GM18508 (cell line): ENCODE data around the gene EPHB2.
"Not testable (repeated sequence)": the region's sequence is repeated elsewhere in the genome, so short reads cannot be mapped to it uniquely, and the experiment has no call there.

Experiments used
- ATAC-seq: cut with Tn5 transposase; IDR thresholded peaks from one replicate; pipeline ENCODE4 v1.9.1; 2021; ENCODE audit warnings: moderate number of reproducible peaks; ENCODE audit not compliant: insufficient read depth, unreplicated experiment

EPHB2 gene

DNA sequence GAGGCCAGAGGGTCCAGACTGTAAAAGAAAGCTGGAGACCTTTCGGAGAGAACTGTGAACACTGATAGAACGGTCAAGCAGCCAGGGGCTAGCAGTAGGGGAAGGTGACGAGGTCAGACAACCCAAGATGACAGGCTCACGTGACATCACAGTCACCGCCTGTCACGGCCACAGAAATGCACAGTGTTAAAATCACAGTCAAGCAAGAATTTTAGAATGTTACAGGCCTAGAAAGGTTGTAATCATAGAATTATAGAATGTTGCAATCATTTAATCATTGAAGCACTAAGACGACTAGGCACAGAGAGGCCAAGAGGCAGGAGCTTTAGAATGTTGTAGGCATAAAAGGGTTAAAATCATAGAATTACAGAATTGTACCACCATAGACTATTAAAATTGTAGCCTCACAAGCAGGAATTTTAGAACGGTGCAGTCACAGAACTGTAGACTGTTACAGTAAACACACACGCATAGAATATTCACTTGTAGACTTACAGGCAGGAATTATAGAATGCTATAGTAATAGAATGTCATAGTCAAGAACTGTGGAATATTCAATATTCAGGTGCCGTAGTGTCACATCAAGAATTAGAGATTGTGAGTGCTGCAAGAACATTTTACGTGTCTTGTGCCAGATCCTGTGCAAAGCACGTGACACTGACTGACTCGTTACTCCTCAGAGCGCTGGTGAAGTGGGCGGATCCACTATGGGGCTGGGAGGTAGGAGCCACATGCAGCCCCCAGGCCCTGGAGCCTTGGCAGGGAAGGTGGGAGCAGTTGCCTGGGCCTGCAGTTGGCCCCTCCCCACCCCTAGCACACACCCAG is 118.1 kb downstream of the EPHB2 start:
- ATAC-seq = no peak

DNA sequence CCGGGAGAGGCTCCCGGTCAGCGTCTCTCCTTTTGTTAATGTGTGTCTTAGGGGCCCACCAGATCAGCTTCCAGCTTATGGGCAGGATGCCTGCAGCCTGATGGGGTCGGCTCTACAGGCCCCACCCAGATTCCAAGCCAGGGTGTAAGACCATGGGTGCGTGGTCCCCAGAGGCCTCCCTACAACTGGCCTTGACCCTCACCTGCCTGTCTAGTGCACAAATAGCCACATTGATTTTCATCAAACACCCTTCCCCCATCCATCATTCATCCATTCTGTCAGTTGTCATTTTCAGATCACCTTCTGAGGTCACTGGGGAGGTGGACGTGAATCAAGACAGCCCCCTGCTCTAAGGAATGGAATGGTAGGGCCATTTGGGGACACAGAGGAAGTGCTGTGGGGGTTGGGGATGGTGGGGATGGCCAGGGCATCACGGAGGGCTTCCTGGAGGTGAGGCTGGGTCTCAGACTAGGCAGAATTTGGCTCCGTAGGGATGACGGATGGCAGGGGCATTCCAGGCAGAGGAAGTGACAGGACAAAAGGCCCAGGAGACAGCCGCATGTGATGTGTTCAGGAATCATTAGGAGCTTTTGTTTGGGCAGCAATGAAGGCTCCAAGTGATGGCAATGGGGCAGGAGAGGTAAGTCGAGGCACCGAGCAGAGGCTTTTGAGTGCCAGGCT is 118.8 kb downstream of the EPHB2 start:
- ATAC-seq = no peak

- no peak for ATAC-seq
Observed at GRCh38 chr1:22830041-22830566, 119.5 kb downstream of the EPHB2 start.

GRCh38 chr1:22830757-22831340 is 120.2 kb downstream of the EPHB2 start:
- ATAC-seq = no peak

DNA sequence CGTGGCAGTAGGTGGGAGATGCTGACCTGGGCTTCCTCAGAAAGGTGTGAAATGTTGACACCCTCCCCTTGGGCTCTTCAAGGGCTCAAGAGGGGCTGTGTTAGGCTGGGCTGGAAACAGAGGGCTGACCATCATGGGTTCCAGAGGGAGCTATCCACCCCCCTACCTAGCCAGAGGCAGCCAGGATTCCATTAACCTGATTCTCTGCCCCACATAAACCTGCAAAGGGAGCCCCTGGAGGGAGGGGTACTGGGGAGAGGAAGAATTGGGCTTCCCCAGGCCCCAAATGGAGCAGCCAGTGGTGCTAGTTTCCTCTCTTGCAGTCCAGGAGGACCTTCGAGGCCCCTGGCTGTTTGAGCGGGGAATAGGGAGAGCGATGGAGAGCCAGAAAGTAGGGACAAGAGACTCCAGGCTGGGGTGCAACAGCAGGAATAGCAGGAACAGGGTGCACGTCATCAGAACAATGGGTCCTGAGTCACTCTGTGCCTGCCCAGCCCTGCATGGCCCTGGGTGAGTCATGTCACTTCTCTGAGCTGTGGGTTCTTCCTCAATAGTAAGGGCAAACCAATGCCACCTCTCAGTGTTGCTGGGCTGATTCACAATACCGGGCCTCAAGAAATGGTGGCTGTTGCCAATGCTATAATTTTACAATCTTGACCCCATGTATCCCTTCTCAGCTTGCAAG is 121.2 kb downstream of the EPHB2 start:
- no peak for ATAC-seq

DNA sequence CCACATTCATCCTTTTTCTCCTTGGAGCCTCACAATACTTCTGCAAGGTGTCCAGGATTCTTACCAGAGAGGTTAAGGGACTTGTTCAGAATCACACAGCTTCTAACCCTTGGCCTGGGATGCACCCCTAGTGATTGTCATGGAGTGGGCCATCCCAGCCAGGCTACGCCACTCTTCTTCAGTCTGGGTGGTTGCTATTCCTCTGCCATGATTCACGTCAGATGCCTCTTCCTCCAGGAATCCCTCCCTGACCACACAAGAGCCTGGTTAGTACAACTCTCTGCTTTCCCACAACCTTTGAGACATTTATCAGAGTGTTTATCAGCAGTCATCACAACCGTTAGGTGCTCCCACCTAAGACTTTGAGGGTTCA is 121.8 kb downstream of the EPHB2 start:
- no peak for ATAC-seq

DNA sequence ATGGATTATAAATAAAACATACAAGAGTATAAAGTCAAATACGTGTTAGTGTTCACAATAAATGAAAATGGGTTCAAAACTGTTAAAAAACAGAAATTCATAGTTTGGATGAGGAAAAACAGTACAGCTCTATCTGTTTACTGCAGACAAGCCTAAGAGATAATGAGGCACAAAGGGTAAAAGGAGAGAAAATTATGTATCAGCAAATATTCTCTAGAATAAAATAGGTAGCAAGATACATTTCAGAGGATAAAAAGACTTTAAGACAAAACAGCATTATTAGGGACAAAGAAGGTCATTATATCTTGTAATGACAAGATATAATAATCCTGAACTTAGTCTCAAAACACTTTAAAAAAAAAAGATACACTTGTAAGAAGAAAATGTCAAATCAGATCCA is 123.1 kb downstream of the EPHB2 start:
- no peak for ATAC-seq

DNA sequence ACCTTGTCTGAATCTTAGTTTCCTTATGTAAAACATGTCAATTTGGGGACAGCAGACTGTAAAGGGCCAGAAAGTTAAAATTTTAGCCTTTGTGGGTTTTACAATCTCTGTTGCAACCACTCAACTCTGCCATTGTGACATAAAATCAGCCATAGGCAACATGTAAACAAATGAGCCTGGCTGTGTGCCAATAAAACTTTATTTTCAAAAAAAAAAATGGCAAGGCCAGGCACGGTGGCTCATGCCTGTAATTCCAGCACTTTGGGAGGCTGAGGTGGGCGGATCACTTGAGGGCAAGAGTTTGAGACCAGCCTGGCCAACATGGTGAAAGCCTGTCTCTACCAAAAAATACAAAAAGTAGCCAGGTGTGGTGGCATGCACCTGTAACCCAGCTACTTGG is 123.8 kb downstream of the EPHB2 start:
- ATAC-seq = not testable (repeated sequence)

DNA sequence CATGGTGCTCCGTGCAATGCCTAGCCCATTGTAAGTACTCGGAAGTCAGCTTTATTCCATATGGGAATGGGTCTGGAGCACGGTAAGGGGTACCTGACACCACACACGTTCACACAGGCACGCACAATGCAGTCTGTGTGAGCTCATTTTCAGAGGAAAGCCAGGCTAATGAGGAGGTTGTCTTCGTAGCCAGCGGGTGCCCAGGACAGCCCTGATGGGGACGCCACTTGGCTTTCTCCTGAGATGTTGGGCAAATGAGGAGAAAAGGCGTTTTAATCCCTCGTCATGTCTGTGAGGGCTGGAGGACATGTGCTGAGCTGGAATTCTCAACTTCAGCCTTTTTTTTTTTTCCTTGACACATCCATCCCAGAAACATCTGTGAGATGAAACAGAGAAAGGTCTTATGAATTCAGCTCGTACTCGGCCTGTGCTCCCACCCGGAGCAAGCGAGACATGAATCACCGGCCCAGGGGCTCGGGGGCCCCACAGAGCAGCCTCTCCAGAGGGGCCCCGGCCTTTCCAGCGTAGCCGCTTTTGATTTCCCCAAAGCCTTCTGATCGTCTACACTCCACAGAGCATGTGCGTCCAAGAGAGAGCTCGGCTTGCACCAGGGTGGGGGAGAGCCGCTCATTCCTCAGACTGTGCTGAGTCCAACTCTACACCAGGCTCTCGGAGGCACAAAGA is 125.1 kb downstream of the EPHB2 start:
- ATAC-seq = no peak

- ATAC-seq = no peak
Observed at GRCh38 chr1:22836850-22837249, 126.2 kb downstream of the EPHB2 start.

DNA sequence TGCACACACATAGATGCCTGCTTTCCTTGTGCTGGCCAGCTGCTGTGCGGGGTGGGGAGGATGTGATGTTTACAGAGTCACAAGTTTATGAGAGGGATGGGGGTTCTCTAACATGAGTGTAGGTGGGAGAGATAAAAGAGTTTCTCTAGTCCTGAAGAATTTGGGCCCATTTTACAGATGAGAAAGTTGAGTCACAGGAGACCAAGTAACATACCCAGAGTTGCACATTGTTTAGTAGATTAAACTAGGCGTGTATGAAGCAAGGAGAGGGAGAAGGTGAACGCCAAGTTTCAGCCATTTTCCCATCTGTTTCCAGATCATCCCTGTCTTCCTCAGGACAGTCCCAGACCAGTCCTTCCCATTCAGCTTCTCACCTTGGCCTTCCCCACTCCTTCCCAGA is 126.7 kb downstream of the EPHB2 start:
- no peak for ATAC-seq

DNA sequence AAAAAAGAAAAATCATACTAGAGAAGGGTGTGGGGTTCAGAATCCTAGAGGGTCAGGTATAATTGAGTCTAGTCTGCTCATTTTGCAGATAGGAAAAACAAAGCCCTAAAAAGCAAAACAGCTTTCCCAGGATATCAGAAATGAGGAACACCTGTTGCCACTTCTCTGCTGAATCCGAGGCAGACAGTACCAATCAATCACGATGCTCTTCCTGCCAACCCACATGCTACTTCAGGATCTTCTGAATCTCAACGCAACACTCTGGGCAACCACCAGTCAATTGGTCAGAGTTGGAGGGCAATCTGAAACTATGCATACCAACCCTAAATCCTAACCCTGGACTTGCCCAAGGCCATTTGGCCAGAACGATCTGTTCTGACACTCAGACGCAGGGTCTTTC is 128.3 kb downstream of the EPHB2 start:
- no peak for ATAC-seq

GRCh38 chr1:22839806-22840205 is 129.2 kb downstream of the EPHB2 start:
- ATAC-seq = no peak

DNA sequence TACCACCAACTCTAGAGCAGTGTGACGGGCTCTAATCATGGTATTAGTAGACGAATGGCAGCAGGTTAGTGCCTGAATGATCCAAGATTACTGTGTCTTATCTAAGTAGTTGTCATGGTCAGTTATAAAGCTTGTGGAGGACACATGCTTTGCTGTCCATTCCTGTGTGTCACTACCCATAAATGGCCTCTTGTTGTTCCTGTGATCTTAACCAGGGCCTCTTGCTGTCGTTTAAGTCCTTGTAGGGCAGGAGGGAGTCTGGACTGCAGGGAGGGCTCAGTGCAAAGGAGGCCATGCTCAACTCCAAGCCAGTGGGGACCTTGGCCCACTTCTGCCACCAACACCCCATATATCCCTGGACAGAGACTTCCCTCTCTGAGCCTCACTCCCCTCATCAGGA is 130.5 kb downstream of the EPHB2 start:
- ATAC-seq = no peak

- ATAC-seq = no peak
Observed at GRCh38 chr1:22841860-22842281, 131.2 kb downstream of the EPHB2 start.

- ATAC-seq = not testable (repeated sequence)
Observed at GRCh38 chr1:22843441-22844183, 133.0 kb downstream of the EPHB2 start.

DNA sequence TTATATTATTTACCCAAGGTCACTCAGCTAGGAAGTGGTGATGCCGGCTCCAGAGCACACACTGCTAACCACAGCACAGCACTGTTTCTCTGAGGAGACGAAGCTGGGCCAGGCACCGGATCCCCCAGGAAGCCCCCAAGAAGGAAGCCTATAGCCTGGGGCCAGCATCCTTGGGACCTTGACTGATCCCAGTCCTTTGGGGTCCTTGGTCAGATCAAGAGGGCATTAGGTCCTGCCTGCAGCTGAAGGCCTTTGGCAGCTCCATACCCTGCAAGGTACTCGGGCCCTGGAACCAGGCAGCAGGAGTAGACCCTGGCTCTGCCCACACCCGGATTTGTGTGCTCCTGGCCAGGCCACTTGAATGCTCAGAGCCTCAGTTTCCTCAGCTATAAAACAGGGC is 134.0 kb downstream of the EPHB2 start:
- ATAC-seq = no peak

- ATAC-seq = no peak
Observed at GRCh38 chr1:22845398-22845935, 134.8 kb downstream of the EPHB2 start.

DNA sequence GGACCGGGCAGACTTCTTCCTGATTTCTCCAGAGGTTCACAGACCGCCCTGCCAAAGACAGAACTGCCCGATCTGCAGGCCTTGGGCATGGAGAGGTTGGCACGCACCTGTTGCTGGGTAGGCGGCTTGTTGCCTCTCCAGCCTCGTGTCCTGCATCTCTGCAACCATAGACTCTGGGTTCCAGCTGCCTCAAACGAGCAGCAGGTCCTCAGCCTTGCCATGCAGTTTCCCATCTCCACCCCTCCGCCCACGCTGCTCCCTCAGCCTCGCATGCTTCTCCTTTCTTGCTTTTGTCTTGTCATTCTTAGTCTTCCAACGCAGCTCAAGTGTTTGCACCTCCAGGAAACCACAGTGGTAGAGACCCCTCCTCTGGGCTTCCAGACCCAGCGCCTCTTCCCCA is 135.8 kb downstream of the EPHB2 start:
- no peak for ATAC-seq
